ENCODE measurements around the gene MYT1. TPM values are rescaled to one million over a fixed set of nuclear protein-coding genes. Genes with fewer than 3 reads are reported as not detected.

The MYT1 gene
- total RNA-seq, 1 experiment from 2014 or later = not detected

DNA sequence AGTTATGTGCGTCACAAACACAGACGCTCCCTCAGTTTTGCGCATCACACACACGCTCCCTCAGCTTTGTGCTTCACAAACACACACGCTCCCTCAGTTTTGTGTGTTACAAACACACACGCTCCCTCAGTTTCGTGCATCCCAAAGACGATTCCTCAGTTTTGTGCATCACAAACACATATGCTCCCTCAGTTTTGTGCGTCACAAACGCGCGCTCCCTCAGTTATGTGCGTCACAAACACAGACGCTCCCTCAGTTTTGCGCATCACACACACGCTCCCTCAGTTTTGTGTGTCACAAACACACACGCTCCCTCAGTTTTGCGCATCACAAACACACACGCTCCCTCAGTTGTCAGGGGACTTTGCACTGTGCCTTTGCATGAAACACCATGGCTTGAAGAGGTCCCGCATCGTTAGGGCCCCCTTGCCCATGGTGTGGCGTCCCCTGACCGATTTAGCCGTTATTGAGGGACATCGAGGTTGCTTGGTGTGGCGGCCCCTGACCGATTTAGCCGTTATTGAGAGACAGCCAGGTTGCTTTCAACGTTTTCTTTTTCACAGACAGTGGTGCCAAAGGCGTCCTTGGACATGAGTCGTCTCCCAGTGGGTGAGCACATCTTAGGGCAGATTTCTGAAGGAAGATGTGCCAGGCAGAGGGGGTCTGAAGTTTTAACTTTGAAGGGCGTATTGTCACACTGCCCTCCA is 28.1 kb upstream of the MYT1 start:
- no peaks in the 10 kb centered on the region for H3K9me3 Mint-ChIP-seq (ENCODE audit: unreplicated experiment)
- intact Hi-C loops (cut with micrococcal nuclease) = no loop called here
- no peaks in the 10 kb centered on the region for H3K36me3 Mint-ChIP-seq (ENCODE audit: insufficient read depth, unreplicated experiment)
- no peak for DNase-seq (ENCODE audit: unreplicated experiment)
- BruUV-seq (replicated peaks) = no TSS peak
- TF ChIP-seq, protein P1, sequence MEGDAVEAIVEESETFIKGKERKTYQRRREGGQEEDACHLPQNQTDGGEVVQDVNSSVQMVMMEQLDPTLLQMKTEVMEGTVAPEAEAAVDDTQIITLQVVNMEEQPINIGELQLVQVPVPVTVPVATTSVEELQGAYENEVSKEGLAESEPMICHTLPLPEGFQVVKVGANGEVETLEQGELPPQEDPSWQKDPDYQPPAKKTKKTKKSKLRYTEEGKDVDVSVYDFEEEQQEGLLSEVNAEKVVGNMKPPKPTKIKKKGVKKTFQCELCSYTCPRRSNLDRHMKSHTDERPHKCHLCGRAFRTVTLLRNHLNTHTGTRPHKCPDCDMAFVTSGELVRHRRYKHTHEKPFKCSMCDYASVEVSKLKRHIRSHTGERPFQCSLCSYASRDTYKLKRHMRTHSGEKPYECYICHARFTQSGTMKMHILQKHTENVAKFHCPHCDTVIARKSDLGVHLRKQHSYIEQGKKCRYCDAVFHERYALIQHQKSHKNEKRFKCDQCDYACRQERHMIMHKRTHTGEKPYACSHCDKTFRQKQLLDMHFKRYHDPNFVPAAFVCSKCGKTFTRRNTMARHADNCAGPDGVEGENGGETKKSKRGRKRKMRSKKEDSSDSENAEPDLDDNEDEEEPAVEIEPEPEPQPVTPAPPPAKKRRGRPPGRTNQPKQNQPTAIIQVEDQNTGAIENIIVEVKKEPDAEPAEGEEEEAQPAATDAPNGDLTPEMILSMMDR (IDR thresholded peaks at IDR 0.05; ENCODE audit: unreplicated experiment) = no peak
- no peaks in the 10 kb centered on the region for H3K4me1 Mint-ChIP-seq (ENCODE audit: insufficient read depth, unreplicated experiment)
- peaks cover 31% of the 10 kb centered on the region for H3K27me3 Mint-ChIP-seq (ENCODE audit: insufficient read depth, unreplicated experiment)
- ChIA-PET POLR2A (no interaction called here), CTCF (interaction anchor here (0.8 kb wide), 1 partner anchor 9 kb away, joined by 5 read pairs; no protein-coding TSS in a partner anchor)
- H3K4me3 Mint-ChIP-seq (ENCODE audit: unreplicated experiment) = no peak overlapping the region
- H3K27ac Mint-ChIP-seq (ENCODE audit: low read depth, unreplicated experiment) = no peak overlapping the region

DNA sequence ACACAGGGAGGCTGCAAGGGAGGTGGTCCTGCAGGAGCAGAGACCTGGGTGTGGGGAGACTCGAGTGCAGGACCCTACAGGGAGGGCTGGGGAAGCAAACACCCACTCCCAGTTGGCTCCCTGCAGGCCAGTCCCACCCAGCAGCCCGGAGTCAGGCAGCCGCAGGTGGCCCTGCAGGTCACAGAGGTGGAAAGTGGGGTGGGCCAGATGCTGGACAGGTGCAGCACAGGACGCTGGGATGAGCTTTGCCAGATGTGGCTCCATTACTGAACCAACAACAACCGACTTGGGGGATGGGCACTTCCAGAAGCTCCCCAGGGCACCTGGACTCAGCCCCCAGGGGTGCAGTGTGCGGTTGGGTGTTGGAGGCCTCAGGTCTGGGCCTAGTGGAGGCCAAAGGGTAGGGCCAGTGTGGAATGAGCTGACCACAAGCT is 26.6 kb upstream of the MYT1 start:
- DNase-seq (ENCODE audit: unreplicated experiment) = no peak
- Mint-ChIP-seq H3K27me3 (ENCODE audit: insufficient read depth, unreplicated experiment) (peaks cover 45% of the 10 kb centered on the region), H3K36me3 (ENCODE audit: insufficient read depth, unreplicated experiment) (no peaks in the 10 kb centered on the region), H3K9me3 (ENCODE audit: unreplicated experiment) (no peaks in the 10 kb centered on the region), H3K4me1 (ENCODE audit: insufficient read depth, unreplicated experiment) (no peaks in the 10 kb centered on the region), H3K4me3 (ENCODE audit: unreplicated experiment) (no peak overlapping the region), H3K27ac (ENCODE audit: low read depth, unreplicated experiment) (no peak overlapping the region)
- ChIA-PET POLR2A (no interaction called here), CTCF (interaction anchor here (1.4 kb wide), 1 partner anchor 18 kb away, joined by 5 read pairs; no protein-coding TSS in a partner anchor)
- TF ChIP-seq, protein P1 (IDR thresholded peaks at IDR 0.05; ENCODE audit: unreplicated experiment) = no peak
- no TSS peak for BruUV-seq (replicated peaks)
- intact Hi-C loops (cut with micrococcal nuclease) = no loop called here

DNA sequence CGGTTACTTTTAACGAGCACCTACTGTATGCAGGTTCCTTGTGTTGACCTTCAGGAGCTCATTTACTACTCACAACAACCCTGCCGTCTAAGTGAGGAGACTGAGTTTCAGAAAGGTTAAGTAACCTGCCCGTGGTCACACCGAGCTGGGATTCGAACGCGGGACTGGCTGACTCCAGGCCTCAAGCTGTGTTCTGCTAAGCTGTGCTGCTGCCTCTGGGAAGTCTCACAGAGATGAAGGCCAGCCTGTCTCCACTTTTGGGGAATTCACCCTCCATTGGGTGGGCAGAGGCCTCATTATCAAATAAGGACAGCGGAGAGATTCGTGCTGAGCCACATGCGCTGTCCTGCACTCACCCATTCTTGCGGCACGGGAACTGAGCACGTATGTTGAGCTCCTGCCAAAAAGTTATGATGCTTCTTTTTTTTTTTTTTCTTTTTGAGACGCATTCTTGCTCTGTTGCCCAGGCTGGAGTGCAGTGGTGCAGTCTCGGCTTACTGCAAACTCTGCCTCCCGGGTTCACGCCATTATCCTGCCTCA is 25.9 kb upstream of the MYT1 start:
- H3K36me3 Mint-ChIP-seq (ENCODE audit: insufficient read depth, unreplicated experiment) = no peaks in the 10 kb centered on the region
- peaks cover 53% of the 10 kb centered on the region for H3K27me3 Mint-ChIP-seq (ENCODE audit: insufficient read depth, unreplicated experiment)
- no peak for DNase-seq (ENCODE audit: unreplicated experiment)
- intact Hi-C loops (cut with micrococcal nuclease) = no loop called here
- no peak overlapping the region for H3K27ac Mint-ChIP-seq (ENCODE audit: low read depth, unreplicated experiment)
- H3K4me3 Mint-ChIP-seq (ENCODE audit: unreplicated experiment) = no peak overlapping the region
- ChIA-PET POLR2A (interaction anchor here (1.3 kb wide), 1 partner anchor 156 kb away, joined by 4 read pairs; no protein-coding TSS in a partner anchor), CTCF (interaction anchor here (0.7 to 1.5 kb wide), 3 partner anchors 18 to 251 kb away, joined by 3 to 7 read pairs (median 5); no protein-coding TSS in a partner anchor)
- H3K9me3 Mint-ChIP-seq (ENCODE audit: unreplicated experiment) = no peaks in the 10 kb centered on the region
- no TSS peak for BruUV-seq (replicated peaks)
- TF ChIP-seq, protein P1 (IDR thresholded peaks at IDR 0.05; ENCODE audit: unreplicated experiment) = no peak
- no peaks in the 10 kb centered on the region for H3K4me1 Mint-ChIP-seq (ENCODE audit: insufficient read depth, unreplicated experiment)

DNA sequence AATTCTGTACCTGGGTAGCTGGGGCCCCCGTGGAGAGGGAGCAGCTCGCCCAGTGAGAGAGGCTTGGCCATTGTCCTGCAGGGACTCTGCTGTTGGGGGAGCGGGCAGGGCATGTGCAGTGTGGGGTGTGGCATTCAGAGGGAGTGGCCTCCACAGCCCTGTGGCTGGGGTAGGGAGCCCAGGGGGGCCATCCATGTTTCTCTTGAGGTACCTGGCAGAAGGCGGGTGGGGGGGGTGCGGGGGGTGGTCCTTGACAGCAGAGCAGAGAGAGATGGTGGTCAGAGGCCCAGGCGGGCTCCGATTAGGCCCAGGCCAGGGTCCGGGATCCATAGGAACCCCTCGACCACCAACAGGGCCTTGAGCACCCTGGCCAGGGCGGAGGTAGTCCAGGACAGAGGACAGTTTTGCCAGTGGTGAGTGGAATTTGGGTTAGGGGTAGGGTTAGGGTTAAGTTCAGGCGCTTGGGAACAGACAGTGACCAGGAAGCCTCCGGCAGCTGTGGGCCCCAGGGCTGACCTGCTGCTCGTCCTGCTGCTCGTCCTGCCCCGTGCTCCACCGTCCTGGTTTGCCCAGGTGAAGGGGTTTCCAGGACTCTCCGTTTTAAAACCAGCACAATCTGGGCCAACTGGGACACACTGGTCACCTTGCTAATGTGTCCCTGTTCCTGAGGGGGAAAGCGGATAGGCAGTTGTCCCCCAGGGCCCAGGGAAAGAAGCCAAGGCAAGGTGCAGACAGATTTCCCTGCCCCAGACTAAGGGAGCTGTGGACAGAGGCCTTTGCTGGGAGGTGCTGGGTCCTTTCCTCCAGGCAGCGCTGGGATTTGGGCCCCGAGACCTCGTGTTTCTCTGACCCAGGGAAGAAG is 24.8 kb upstream of the MYT1 start:
- ChIA-PET POLR2A (interaction anchor here (1.3 kb wide), 1 partner anchor 157 kb away, joined by 4 read pairs; no protein-coding TSS in a partner anchor), CTCF (interaction anchor here (0.6 to 1.5 kb wide), 4 partner anchors 19 to 350 kb away, joined by 3 to 7 read pairs (median 6); no protein-coding TSS in a partner anchor)
- intact Hi-C loops (cut with micrococcal nuclease) = no loop called here
- H3K36me3 Mint-ChIP-seq (ENCODE audit: insufficient read depth, unreplicated experiment) = no peaks in the 10 kb centered on the region
- no peaks in the 10 kb centered on the region for H3K4me1 Mint-ChIP-seq (ENCODE audit: insufficient read depth, unreplicated experiment)
- DNase-seq (ENCODE audit: unreplicated experiment) = no peak
- TF ChIP-seq, protein P1 (IDR thresholded peaks at IDR 0.05; ENCODE audit: unreplicated experiment) = no peak
- BruUV-seq (replicated peaks) = no TSS peak
- H3K27me3 Mint-ChIP-seq (ENCODE audit: insufficient read depth, unreplicated experiment) = peaks cover 57% of the 10 kb centered on the region
- no peak overlapping the region for H3K27ac Mint-ChIP-seq (ENCODE audit: low read depth, unreplicated experiment)
- H3K9me3 Mint-ChIP-seq (ENCODE audit: unreplicated experiment) = peaks cover 5% of the 10 kb centered on the region
- H3K4me3 Mint-ChIP-seq (ENCODE audit: unreplicated experiment) = no peak overlapping the region

Measured in MCF 10A (cell line).